GM19328 (cell line): ENCODE data around the gene CALM1.
A peak's percentile ranks its signal among the peaks of the same experiment; 100 is the strongest.
"Not testable (repeated sequence)": the region's sequence is repeated elsewhere in the genome, so short reads cannot be mapped to it uniquely, and the experiment has no call there.

Source experiments
- ATAC-seq: cut with Tn5 transposase; IDR thresholded peaks from one replicate; pipeline ENCODE4 v1.9.1; 2021; ENCODE audit warnings: mild to moderate bottlenecking, moderate library complexity; ENCODE audit not compliant: unreplicated experiment

CALM1 gene

GRCh38 chr14:90383126-90383730 is 13.6 kb upstream of the CALM1 start:
- peak; percentile 93 for ATAC-seq

- no peak for ATAC-seq
Measured at GRCh38 chr14:90383731-90384542, 12.9 kb upstream of the CALM1 start.

DNA sequence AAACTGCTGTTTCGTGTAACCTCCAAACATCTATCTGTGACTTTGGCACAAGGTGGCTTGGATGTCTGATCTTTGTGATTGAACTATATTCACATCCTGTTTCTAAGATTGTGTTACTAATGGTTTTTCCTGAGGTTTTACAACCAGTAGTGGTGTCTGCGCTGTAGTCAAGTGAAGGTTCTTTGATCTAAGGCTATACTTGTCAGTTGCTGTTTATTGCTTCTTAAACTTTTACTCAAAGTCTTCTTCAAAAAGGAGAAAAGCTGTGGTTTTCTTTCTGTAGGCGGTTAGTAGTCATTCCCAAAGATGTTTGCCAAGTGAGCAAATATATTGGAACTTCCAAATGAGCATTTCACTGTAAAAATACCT is 12.3 kb upstream of the CALM1 start:
- no peak for ATAC-seq

DNA sequence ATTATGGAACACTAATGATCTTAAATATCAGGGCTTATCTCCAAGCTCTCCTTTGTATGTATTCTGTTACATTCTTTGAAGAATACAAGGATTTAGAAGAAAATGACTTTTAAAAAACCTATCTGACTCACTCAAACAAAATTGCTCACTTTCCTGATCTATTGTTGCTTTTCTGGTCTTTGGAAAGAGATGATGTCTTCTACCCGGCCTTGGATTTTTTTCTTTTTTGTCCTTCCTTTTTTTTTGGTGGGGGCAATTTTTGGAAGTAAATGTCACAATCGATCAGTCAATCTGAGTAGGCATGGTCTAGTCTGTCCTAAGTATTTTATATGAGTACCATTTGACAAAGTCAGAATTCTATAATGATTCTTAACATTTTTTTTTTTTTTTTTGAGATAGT is 10.5 kb upstream of the CALM1 start:
- ATAC-seq: no peak

DNA sequence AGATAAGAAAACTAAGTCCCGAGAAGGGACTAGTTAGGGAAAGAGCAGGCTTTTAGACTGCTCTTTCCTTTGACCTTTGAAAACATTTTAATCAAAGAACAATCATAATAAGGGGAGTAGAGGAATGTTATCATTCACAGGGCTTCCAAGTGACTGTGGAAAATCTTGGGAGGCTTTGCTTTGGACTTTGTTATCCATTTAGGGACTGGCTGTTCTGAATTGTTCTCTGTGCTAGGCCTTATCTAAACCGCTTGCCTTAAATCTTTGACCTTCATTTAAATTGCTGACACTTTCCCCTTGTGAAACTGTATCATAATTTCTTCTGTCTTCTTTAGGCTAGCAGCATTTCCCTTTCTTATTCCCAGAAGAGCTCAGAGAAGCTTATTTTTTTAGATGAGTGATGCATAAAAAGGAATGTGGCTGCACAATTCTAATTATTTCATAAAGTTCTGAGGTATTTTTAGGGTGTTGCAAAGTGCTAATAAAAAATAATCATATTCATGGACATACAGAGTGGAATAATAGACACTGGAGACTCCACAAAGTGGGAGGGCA is 9.5 kb upstream of the CALM1 start:
- no peak for ATAC-seq

GRCh38 chr14:90388437-90388836 is 8.4 kb upstream of the CALM1 start:
- no peak for ATAC-seq

DNA sequence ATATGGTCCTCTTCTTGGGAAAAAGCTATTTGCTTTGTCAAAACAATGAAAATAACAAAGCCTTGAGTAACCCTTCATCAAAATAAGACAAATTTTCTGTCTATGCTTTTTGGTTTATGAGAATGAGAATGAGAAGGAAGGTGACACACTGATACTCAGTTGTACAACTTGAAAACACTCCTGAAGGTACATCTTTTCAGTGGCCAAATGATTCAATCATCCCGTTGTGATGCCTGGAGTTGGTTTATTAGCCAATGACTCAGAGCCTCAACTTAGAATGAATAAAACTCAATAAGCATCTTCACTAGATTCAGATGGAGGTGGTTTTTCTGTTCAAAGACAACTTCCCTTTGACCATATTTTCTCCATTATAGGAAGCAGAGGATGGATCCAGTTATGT is 7.8 kb upstream of the CALM1 start:
- no peak for ATAC-seq

DNA sequence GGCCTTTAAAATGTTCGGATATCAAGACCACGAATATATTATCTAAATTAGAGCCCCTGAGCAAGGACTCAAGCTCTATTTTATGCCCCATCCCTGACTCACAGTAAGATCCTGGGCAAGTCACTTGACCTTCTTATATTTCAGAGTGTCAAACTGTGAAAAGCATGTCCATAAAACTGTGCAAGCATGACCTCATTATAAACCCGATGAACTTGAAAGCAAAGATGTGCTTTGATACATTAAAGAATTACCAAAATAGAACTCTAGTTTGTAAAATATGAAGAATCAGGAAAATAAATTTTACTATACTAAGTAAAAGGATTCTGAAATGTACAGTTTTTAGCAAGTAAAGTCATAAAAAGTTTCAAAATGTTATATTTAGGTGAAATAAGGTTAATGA is 2.9 kb upstream of the CALM1 start:
- no peak for ATAC-seq

- not testable (repeated sequence) for ATAC-seq
Measured at GRCh38 chr14:90394782-90395181, 2.0 kb upstream of the CALM1 start.

DNA sequence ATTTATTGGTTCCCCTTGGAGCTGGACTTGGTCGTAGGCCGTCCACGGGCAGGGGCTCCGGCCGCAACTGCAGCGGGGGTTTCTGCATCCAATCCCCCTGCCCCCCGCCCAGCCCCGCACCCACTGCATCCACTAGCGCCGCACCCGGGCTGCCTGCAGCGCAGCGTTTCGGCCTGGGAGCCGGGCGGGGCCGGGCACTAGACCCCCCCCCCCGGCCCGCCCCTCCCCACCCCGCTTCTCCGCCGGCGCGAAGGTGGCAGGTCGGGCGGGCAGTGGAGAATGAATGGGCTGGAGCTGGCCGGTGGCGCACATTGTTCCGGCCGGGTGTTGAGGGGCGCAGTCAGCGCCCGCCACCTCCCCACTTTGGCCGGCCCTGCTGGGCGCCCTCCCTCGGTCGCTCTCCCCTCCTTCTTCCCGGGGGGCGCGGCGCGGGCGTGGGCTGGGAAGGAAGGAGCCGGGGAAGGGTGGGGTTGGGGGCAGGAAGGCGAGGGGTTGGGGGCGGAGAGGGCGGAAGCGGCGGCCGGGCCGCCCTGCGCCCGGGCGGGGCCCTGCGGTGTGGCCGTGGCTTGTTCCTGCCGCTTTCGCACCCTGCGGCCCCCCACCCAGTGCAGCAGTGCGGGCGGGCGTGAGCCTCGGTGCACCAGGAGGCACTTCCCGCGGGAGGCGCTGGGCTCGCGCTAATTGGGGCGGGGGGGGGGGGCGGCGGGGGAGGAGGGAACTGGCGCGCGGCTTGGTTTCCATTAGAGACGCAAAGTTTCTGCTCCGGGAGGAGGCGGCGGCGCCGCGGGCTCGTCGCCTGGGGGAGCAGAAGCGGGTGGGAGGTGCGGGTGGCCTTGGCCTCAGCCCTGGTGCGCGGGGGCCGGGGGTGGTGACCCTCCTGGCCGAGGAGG is 841 bp downstream of the CALM1 start:
- peak; percentile 19 for ATAC-seq

GRCh38 chr14:90398315-90398839 is 1.5 kb downstream of the CALM1 start:
- peak; percentile 3 for ATAC-seq

- no peak for ATAC-seq
Measured at GRCh38 chr14:90398841-90399540, 2.2 kb downstream of the CALM1 start.

GRCh38 chr14:90399541-90400444 is 3.0 kb downstream of the CALM1 start:
- peak; percentile 47 for ATAC-seq

- ATAC-seq: no peak
Measured at GRCh38 chr14:90400904-90401561, 4.2 kb downstream of the CALM1 start.

GRCh38 chr14:90402016-90402415 is 5.2 kb downstream of the CALM1 start:
- no peak for ATAC-seq

GRCh38 chr14:90403065-90403464 is 6.2 kb downstream of the CALM1 start:
- no peak for ATAC-seq

DNA sequence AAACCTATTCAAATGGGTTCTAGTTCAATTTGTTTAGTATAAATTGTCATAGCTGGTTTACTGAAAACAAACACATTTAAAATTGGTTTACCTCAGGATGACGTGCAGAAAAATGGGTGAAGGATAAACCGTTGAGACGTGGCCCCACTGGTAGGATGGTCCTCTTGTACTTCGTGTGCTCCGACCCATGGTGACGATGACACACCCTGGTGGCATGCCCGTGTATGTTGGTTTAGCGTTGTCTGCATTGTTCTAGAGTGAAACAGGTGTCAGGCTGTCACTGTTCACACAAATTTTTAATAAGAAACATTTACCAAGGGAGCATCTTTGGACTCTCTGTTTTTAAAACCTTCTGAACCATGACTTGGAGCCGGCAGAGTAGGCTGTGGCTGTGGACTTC is 8.3 kb downstream of the CALM1 start:
- no peak for ATAC-seq

GRCh38 chr14:90405755-90406154 is 8.9 kb downstream of the CALM1 start:
- no peak for ATAC-seq

DNA sequence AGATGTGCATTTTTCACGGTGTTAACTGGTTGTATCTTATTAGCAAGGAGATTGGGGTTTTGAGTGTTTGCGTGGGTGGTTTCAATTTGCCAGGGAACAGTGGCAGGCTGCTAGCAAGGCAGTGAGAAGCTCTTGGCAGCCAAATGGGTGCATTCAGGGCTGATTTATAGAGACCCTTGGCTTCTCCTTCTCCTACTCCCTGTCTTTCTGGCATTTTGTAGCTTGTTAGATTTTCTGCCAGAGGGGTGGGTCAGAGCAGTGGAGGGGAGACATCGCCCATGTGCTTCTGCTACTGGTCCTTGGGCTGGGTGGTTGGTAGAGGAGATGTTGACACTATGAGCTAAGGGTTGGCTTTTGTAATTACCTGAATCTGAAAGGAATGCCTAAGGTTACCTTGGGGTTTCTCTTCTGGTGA is 9.6 kb downstream of the CALM1 start:
- no peak for ATAC-seq
